ENCODE results near the gene GJD3.
A peak's percentile ranks its signal among the peaks of the same experiment; 100 is the strongest.

Gene GJD3

GRCh38 chr17:40351359-40352236 lies 12.9 kb downstream of the GJD3 start:
- DNase-seq (ENCODE audit: low spot score), result no peak

- DNase-seq (ENCODE audit: low spot score), result no peak
These were observed 13.7 kb downstream of the GJD3 start for GRCh38 chr17:40350689-40351358.

GRCh38 chr17:40349895-40350688 lies 14.4 kb downstream of the GJD3 start:
- no peak for DNase-seq (ENCODE audit: low spot score)

- DNase-seq (ENCODE audit: low spot score), result no peak
These were observed 15.1 kb downstream of the GJD3 start for GRCh38 chr17:40349477-40349894.

- DNase-seq (ENCODE audit: low spot score), result no peak
These were observed 15.7 kb downstream of the GJD3 start for GRCh38 chr17:40348562-40349476.

GRCh38 chr17:40348136-40348504 lies 16.4 kb downstream of the GJD3 start:
- no peak for DNase-seq (ENCODE audit: low spot score)

GRCh38 chr17:40347319-40348135 lies 17.0 kb downstream of the GJD3 start:
- no peak for DNase-seq (ENCODE audit: low spot score)

- DNase-seq (ENCODE audit: low spot score), result no peak
These were observed 17.8 kb downstream of the GJD3 start for GRCh38 chr17:40346765-40347158.

GRCh38 chr17:40345994-40346764 lies 18.4 kb downstream of the GJD3 start:
- DNase-seq (ENCODE audit: low spot score), result no peak

- DNase-seq (ENCODE audit: low spot score), result peak; percentile 60
These were observed 19.2 kb downstream of the GJD3 start for GRCh38 chr17:40345161-40345993.

GRCh38 chr17:40344421-40345160 lies 19.9 kb downstream of the GJD3 start:
- DNase-seq (ENCODE audit: low spot score), result no peak

GRCh38 chr17:40343219-40344119 lies 21.1 kb downstream of the GJD3 start:
- no peak for DNase-seq (ENCODE audit: low spot score)

GRCh38 chr17:40342504-40343218 lies 21.9 kb downstream of the GJD3 start:
- no peak for DNase-seq (ENCODE audit: low spot score)

- DNase-seq (ENCODE audit: low spot score), result peak; percentile 86
These were observed 22.6 kb downstream of the GJD3 start for GRCh38 chr17:40341808-40342503.

- DNase-seq (ENCODE audit: low spot score), result peak; percentile 91
These were observed 23.4 kb downstream of the GJD3 start for GRCh38 chr17:40340880-40341807.

Measured in AG20443 (cell line).